ENCODE data around the gene GZMB. TPM values are rescaled to one million over a fixed set of nuclear protein-coding genes. Genes with fewer than 3 reads are reported as not detected.

The GZMB gene
- total RNA-seq, 1 donor from 2014 or later, result not detected

DNA sequence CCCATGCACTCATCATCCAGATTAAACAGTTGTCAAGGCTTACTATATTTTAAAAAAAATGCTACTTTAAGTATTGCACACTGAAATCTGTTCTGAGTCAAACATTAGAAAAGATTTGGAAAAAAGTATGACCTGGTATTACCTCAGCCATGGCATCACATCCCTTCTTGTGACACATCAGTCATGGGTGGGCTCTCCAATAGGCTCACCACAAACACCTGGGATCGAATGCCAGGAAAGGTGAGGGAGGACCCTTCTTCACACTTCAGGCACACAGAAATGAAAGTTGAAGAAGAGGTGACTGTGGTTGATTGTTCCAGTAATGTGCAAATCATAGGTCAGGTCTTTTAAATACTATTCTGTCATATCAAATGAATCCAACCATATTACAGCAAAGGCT is 36.6 kb upstream of the GZMB start:
- no peaks in the 10 kb centered on the region for H3K79me2 ChIP-seq (ENCODE audit: insufficient read depth, low read length)
- H3K27me3 ChIP-seq (ENCODE audit: insufficient read depth, low read length), result no peaks in the 10 kb centered on the region
- no peak overlapping the region for H3K4me3 Mint-ChIP-seq (ENCODE audit: unreplicated experiment)
- H2AFZ ChIP-seq (ENCODE audit: low read depth, low read length), result no peak overlapping the region
- FAIRE-seq (no peak), DNase-seq (ENCODE audit: low read depth) (no peak)
- no peak overlapping the region for H3K27ac ChIP-seq (ENCODE audit: low read depth, low read length)
- H3K27me3 Mint-ChIP-seq (ENCODE audit: low read depth, unreplicated experiment), result peaks cover 7% of the 10 kb centered on the region
- H3K4me1 Mint-ChIP-seq (ENCODE audit: low read depth, unreplicated experiment), result no peaks in the 10 kb centered on the region
- H3K4me1 ChIP-seq (ENCODE audit: insufficient read depth, low read length), result no peaks in the 10 kb centered on the region
- peaks cover 2% of the 10 kb centered on the region for H3K9me3 Mint-ChIP-seq (ENCODE audit: unreplicated experiment)
- no peak for TF ChIP-seq EZH2 (IDR thresholded peaks at IDR 0.05; ENCODE audit: insufficient read depth, low read length)
- TF ChIP-seq, protein P1, sequence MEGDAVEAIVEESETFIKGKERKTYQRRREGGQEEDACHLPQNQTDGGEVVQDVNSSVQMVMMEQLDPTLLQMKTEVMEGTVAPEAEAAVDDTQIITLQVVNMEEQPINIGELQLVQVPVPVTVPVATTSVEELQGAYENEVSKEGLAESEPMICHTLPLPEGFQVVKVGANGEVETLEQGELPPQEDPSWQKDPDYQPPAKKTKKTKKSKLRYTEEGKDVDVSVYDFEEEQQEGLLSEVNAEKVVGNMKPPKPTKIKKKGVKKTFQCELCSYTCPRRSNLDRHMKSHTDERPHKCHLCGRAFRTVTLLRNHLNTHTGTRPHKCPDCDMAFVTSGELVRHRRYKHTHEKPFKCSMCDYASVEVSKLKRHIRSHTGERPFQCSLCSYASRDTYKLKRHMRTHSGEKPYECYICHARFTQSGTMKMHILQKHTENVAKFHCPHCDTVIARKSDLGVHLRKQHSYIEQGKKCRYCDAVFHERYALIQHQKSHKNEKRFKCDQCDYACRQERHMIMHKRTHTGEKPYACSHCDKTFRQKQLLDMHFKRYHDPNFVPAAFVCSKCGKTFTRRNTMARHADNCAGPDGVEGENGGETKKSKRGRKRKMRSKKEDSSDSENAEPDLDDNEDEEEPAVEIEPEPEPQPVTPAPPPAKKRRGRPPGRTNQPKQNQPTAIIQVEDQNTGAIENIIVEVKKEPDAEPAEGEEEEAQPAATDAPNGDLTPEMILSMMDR (IDR thresholded peaks at IDR 0.05; ENCODE audit: insufficient read depth, low read depth, low read length), result no peak
- no peaks in the 10 kb centered on the region for H3K36me3 ChIP-seq (ENCODE audit: insufficient read depth, low read length)
- no peak overlapping the region for H3K4me3 ChIP-seq (ENCODE audit: insufficient read depth, low read depth, low read length)
- no peaks in the 10 kb centered on the region for H3K36me3 Mint-ChIP-seq (ENCODE audit: low read depth, unreplicated experiment)
- H3K27ac Mint-ChIP-seq (ENCODE audit: unreplicated experiment), result no peak overlapping the region
- H4K20me1 ChIP-seq (ENCODE audit: insufficient read depth, low read length), result no peaks in the 10 kb centered on the region
- no peaks in the 10 kb centered on the region for H3K9me3 ChIP-seq (ENCODE audit: insufficient read depth, low read depth, low read length)
- no peak overlapping the region for H3K9ac ChIP-seq (ENCODE audit: low read length)
- no peak overlapping the region for H3K4me2 ChIP-seq (ENCODE audit: low read length)

DNA sequence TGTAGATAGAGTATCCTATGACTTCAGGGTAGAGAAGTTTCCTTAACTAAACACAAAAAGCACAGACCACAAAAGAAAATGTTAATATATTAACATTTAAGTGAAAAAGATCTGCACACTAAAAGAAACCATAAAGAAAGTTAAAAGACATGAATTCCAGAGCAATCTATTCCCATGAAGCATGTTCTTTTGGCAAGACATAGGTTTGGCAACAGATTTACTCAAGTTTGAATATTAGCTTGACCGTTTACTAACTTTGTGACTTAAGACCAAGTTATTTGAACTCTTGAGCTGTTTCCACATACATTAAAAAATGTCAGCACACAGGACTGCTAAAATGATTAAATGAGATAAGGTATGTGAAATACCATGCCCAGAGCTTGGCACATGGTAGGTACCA is 35.7 kb upstream of the GZMB start:
- H3K27ac Mint-ChIP-seq (ENCODE audit: unreplicated experiment), result no peak overlapping the region
- Histone ChIP-seq H3K79me2 (ENCODE audit: insufficient read depth, low read length) (no peaks in the 10 kb centered on the region), H2AFZ (ENCODE audit: low read depth, low read length) (no peak overlapping the region), H3K36me3 (ENCODE audit: insufficient read depth, low read length) (no peaks in the 10 kb centered on the region), H3K27me3 (ENCODE audit: insufficient read depth, low read length) (no peaks in the 10 kb centered on the region), H3K4me3 (ENCODE audit: insufficient read depth, low read depth, low read length) (no peak overlapping the region), H3K9ac (ENCODE audit: low read length) (no peak overlapping the region), H3K4me1 (ENCODE audit: insufficient read depth, low read length) (no peaks in the 10 kb centered on the region), H3K9me3 (ENCODE audit: insufficient read depth, low read depth, low read length) (no peaks in the 10 kb centered on the region), H4K20me1 (ENCODE audit: insufficient read depth, low read length) (no peaks in the 10 kb centered on the region), H3K27ac (ENCODE audit: low read depth, low read length) (no peak overlapping the region), H3K4me2 (ENCODE audit: low read length) (no peak overlapping the region)
- FAIRE-seq, result no peak
- DNase-seq (ENCODE audit: low read depth), result no peak
- H3K27me3 Mint-ChIP-seq (ENCODE audit: low read depth, unreplicated experiment), result peaks cover 7% of the 10 kb centered on the region
- no peaks in the 10 kb centered on the region for H3K4me1 Mint-ChIP-seq (ENCODE audit: low read depth, unreplicated experiment)
- H3K36me3 Mint-ChIP-seq (ENCODE audit: low read depth, unreplicated experiment), result no peaks in the 10 kb centered on the region
- H3K4me3 Mint-ChIP-seq (ENCODE audit: unreplicated experiment), result no peak overlapping the region
- TF ChIP-seq, protein P1 (IDR thresholded peaks at IDR 0.05; ENCODE audit: insufficient read depth, low read depth, low read length), result no peak
- TF ChIP-seq EZH2 (IDR thresholded peaks at IDR 0.05; ENCODE audit: insufficient read depth, low read length), result no peak
- H3K9me3 Mint-ChIP-seq (ENCODE audit: unreplicated experiment), result peaks cover 2% of the 10 kb centered on the region

DNA sequence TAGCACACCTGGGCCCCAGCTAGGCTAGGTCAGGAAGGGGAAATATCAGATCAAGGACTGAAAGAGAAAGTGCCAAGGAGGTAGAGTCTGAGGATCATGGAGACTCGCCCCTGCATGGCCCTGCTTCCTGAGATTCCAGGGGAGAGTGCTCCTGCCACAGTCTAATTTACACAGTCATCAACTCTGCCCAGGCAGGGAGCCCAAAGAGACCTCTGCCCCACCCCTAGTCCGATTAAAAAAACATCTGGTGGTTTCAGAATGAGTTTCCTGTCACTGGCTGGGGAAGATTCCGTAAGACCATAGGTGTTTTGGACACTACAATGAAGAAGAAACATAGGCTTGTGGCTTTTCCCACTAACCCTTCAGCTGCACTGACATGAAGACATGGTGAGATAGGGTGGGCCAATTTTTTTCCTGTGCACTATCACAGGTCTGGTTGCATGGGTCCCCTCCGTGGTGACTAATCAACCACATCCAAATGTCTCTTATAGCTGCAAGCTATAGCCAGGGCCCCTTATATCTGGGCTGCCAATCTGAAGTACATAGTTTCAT is 31.5 kb upstream of the GZMB start:
- Mint-ChIP-seq H3K27ac (ENCODE audit: unreplicated experiment) (no peak overlapping the region), H3K36me3 (ENCODE audit: low read depth, unreplicated experiment) (no peaks in the 10 kb centered on the region), H3K9me3 (ENCODE audit: unreplicated experiment) (peaks cover 5% of the 10 kb centered on the region), H3K4me1 (ENCODE audit: low read depth, unreplicated experiment) (no peaks in the 10 kb centered on the region), H3K4me3 (ENCODE audit: unreplicated experiment) (no peak overlapping the region), H3K27me3 (ENCODE audit: low read depth, unreplicated experiment) (peaks cover 16% of the 10 kb centered on the region)
- no peak for DNase-seq (ENCODE audit: low read depth)
- H3K4me2 ChIP-seq (ENCODE audit: low read length), result no peak overlapping the region
- no peaks in the 10 kb centered on the region for H3K9me3 ChIP-seq (ENCODE audit: insufficient read depth, low read depth, low read length)
- no peak overlapping the region for H3K27ac ChIP-seq (ENCODE audit: low read depth, low read length)
- H3K4me3 ChIP-seq (ENCODE audit: insufficient read depth, low read depth, low read length), result no peak overlapping the region
- no peaks in the 10 kb centered on the region for H3K27me3 ChIP-seq (ENCODE audit: insufficient read depth, low read length)
- no peak overlapping the region for H3K9ac ChIP-seq (ENCODE audit: low read length)
- no peaks in the 10 kb centered on the region for H3K79me2 ChIP-seq (ENCODE audit: insufficient read depth, low read length)
- H3K36me3 ChIP-seq (ENCODE audit: insufficient read depth, low read length), result no peaks in the 10 kb centered on the region
- H4K20me1 ChIP-seq (ENCODE audit: insufficient read depth, low read length), result no peaks in the 10 kb centered on the region
- no peaks in the 10 kb centered on the region for H3K4me1 ChIP-seq (ENCODE audit: insufficient read depth, low read length)
- no peak for FAIRE-seq
- TF ChIP-seq EZH2 (IDR thresholded peaks at IDR 0.05; ENCODE audit: insufficient read depth, low read length), result no peak
- TF ChIP-seq, protein P1 (IDR thresholded peaks at IDR 0.05; ENCODE audit: insufficient read depth, low read depth, low read length), result no peak
- no peak overlapping the region for H2AFZ ChIP-seq (ENCODE audit: low read depth, low read length)

All from astrocyte (in vitro differentiated cells and primary cell).